ENCODE measurements around the gene RBBP5.
A peak's percentile ranks its signal among the peaks of the same experiment; 100 is the strongest.

The RBBP5 gene

GRCh38 chr1:205073511-205073910 lies 48.3 kb downstream of the RBBP5 start:
- no peak for DNase-seq

DNA sequence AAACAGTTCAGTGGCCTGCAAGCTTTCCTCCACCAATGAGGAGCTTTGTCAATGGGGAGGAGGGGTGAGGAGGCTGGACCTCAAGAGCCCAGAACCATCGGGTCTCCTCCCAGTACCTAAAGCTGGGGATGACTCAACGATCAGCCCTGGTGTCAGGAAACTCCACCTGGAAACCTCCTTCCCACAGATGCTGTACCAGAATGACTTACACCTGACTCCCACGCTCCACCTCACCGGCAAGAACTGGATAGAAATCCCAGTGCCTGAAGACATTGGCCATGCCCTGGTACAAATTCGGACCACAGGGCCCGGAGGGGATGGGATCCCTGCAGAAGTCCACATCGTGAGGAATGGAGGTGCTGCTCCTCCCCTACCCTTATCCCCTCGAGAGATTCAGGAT lies 48.9 kb downstream of the RBBP5 start:
- no peak for DNase-seq

GRCh38 chr1:205072286-205072685 lies 49.5 kb downstream of the RBBP5 start:
- no peak for DNase-seq

GRCh38 chr1:205071801-205072200 lies 50.0 kb downstream of the RBBP5 start:
- no peak for DNase-seq

- DNase-seq, result no peak
These were observed 50.8 kb downstream of the RBBP5 start for GRCh38 chr1:205071028-205071409.

DNA sequence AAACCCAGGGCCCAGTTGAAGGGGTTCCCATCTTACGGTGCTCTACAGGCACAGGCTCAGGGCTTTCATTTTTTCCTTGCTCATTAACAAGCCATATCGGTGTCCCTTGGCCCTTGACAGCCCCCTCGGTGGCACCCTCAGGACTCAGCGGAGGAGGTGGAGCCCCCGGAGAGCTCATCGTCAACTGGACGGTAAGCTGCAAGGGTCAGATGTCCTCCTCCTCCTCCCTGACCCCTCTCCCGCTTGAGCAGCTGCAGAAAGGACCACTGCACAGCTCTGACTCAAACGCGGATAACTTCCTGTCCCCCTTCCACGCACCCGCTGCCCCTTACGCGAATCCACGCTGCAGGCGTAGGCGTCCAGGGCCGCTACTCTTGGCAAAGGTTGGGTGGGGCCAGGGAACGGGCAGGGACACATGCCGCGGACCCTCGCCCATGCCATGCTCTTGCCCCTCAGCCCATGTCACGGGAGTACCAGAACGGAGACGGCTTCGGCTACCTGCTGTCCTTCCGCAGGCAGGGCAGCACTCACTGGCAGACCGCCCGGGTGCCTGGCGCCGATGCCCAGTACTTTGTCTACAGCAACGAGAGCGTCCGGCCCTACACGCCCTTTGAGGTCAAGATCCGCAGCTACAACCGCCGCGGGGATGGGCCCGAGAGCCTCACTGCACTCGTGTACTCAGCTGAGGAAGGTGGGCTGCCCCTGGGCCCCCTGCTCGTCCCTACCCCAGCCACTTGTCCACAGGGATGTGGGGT lies 52.2 kb downstream of the RBBP5 start:
- no peak for DNase-seq

GRCh38 chr1:205068457-205069040 lies 53.2 kb downstream of the RBBP5 start:
- no peak for DNase-seq

DNA sequence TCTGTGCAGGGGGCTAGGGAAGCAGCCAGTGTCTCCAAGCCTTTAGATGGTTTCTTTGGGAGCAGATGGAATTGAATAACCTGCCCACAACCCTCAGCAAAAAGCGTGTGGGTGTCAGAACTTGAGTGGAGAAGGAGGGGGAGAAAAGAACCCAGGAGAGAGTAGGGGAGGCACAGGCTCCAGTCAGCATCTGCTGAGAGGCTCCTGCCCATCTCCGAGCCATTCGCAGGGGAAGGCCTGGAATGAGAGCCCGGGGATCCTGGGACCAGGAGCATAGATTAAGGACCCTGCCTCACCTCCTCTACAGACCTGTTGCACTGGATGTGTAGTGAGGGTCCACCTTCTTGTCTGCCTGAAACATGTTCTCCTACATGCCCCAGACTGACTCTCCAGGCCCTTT lies 53.8 kb downstream of the RBBP5 start:
- DNase-seq, result no peak

DNA sequence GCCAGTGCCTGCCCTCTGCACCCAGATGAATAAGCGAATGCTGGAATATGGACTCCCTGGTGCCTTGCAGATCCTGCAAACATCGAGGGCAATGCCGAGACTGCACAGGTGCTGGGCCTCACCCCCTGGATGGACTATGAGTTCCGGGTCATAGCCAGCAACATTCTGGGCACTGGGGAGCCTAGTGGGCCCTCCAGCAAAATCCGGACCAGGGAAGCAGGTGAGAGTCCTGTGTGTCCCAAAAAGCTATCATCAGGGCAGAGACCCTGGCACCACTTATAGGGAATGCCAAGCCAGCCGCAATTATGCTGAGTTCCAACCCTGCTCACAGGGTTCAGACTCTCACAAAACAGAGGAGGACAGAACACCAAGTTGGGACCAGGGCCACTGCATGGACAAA lies 54.7 kb downstream of the RBBP5 start:
- DNase-seq, result no peak

DNA sequence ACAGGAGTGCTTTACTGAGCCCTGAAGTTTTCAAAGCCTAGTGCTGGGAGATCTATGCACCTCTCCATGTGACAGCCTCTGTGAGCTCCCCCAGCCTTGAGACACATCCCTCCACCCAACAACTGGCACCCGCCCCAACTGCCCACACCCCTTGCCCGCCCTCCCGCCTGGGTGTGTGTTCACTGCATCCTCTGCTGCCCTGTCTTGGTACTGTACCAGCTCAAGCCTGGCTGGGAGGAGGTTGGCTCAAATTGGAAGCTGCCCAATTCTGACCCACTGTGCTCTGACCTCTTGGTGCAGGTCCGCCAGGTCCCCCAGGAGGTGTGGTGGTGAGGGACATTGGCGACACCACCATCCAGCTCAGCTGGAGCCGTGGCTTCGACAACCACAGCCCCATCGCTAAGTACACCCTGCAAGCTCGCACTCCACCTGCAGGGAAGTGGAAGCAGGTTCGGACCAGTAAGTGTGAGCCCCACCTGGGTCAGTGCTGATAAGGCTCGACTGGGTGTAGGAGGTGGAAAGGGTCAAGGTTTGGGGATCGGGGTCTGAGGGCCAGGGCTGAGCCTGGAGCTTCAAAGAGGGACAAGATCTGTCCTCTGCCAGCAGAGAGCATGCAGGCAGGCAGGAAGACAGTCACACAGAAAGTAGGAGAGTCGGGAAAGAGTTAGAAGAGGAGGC lies 55.5 kb downstream of the RBBP5 start:
- no peak for DNase-seq

- no peak for DNase-seq
These were observed 56.1 kb downstream of the RBBP5 start for GRCh38 chr1:205065666-205066065.

- no peak for DNase-seq
These were observed 56.9 kb downstream of the RBBP5 start for GRCh38 chr1:205064741-205065316.

GRCh38 chr1:205064301-205064700 lies 57.5 kb downstream of the RBBP5 start:
- DNase-seq, result no peak

GRCh38 chr1:205062895-205063294 lies 58.9 kb downstream of the RBBP5 start:
- DNase-seq, result no peak

DNA sequence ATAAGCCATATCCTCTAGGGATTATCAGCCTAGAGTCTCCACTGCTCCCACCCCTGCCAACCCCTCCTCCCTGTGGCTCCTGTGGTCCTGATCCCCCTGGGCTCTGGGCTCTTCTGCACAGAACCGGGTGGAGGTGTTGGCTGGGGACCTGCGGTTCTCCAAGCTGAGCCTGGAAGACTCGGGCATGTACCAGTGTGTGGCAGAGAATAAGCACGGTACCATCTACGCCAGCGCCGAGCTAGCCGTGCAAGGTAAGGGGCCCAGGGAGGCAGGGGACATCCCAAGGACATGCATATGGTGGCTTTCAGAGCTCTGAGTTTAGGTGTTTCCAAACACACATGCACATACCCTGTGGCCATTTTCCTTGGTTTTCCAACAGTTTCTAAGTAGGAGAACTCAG lies 59.5 kb downstream of the RBBP5 start:
- no peak for DNase-seq

- peak; percentile 85 for DNase-seq
These were observed 60.1 kb downstream of the RBBP5 start for GRCh38 chr1:205061665-205062069.

GRCh38 chr1:205061227-205061626 lies 60.6 kb downstream of the RBBP5 start:
- peak; percentile 59 for DNase-seq

GRCh38 chr1:205060746-205061145 lies 61.0 kb downstream of the RBBP5 start:
- no peak for DNase-seq

- no peak for DNase-seq
These were observed 62.1 kb downstream of the RBBP5 start for GRCh38 chr1:205059660-205060059.

DNA sequence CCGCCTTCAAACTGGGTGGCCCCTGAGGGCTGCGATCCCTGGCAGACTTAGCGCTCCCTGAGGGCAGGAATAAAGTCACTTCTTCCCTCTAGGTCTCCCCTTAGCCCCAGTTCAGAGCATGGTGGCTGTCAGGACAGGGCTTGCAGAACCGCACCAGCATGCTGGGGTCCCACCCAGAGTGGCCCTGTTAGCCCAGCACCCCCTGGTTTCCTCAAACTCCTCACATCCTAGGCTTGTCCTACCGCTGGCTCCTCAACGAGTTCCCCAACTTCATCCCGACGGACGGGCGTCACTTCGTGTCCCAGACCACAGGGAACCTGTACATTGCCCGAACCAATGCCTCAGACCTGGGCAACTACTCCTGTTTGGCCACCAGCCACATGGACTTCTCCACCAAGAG lies 62.9 kb downstream of the RBBP5 start:
- no peak for DNase-seq

- no peak for DNase-seq
These were observed 63.8 kb downstream of the RBBP5 start for GRCh38 chr1:205057808-205058575.

GRCh38 chr1:205056956-205057568 lies 64.7 kb downstream of the RBBP5 start:
- no peak for DNase-seq

DNA sequence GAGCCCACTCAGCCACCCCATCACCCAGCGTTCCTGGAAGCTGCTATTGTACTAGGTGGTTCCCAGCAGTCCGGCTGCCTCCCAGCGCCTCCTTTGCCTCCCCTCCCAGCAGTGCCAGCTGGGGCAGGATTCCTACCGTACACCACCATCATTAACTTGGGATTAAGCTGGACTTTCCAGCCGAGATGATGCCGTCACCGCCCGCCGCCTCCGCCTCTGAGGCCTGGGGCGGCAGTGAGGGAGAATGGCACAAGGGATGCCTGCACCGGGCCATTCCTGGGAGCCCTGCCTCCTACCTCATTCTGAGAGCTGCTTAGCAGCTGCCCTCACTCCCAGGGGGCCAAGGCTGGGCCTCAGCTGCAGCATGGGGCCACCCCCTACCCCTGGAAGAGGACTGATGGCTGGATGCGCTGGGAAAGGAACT lies 65.6 kb downstream of the RBBP5 start:
- no peak for DNase-seq

All from activated CD8-positive, alpha-beta memory T cell treated with anti-CD3 and anti-CD28 coated beads for 24 hours (primary cell).